ENCODE measurements around the gene IRS2.
A peak's percentile ranks its signal among the peaks of the same experiment; 100 is the strongest.
"Not testable (repeated sequence)": the region's sequence is repeated elsewhere in the genome, so short reads cannot be mapped to it uniquely, and the experiment has no call there.

The IRS2 gene

GRCh38 chr13:109786457-109787134, at the start of gene IRS2:
Gene IRS2 (minus strand): TSS chr13:109786583. CDS start chr13:109786053, 530 bp downstream.
- DNase-seq, result peak; percentile 94

GRCh38 chr13:109834973-109835720, 48.8 kb upstream of the IRS2 start:
- no peak for DNase-seq

- DNase-seq, result no peak
These were observed 47.6 kb upstream of the IRS2 start for GRCh38 chr13:109833940-109834339.

GRCh38 chr13:109833071-109833470, 46.7 kb upstream of the IRS2 start:
- no peak for DNase-seq

GRCh38 chr13:109828591-109829316, 42.4 kb upstream of the IRS2 start:
- not testable (repeated sequence) for DNase-seq

- not testable (repeated sequence) for DNase-seq
These were observed 36.8 kb upstream of the IRS2 start for GRCh38 chr13:109823201-109823600.

GRCh38 chr13:109821103-109821502, 34.7 kb upstream of the IRS2 start:
- DNase-seq, result no peak

- DNase-seq, result no peak
These were observed 33.5 kb upstream of the IRS2 start for GRCh38 chr13:109819874-109820273.

- no peak for DNase-seq
These were observed 32.5 kb upstream of the IRS2 start for GRCh38 chr13:109818886-109819285.

GRCh38 chr13:109817591-109818535, 31.5 kb upstream of the IRS2 start:
- no peak for DNase-seq

GRCh38 chr13:109816808-109817203, 30.4 kb upstream of the IRS2 start:
- no peak for DNase-seq

- DNase-seq, result no peak
These were observed 29.9 kb upstream of the IRS2 start for GRCh38 chr13:109816112-109816807.

- no peak for DNase-seq
These were observed 29.3 kb upstream of the IRS2 start for GRCh38 chr13:109815651-109816050.

GRCh38 chr13:109813663-109814062, 27.3 kb upstream of the IRS2 start:
- no peak for DNase-seq

- no peak for DNase-seq
These were observed 26.0 kb upstream of the IRS2 start for GRCh38 chr13:109812382-109812781.

- no peak for DNase-seq
These were observed 24.6 kb upstream of the IRS2 start for GRCh38 chr13:109810761-109811510.

- DNase-seq, result no peak
These were observed 23.0 kb upstream of the IRS2 start for GRCh38 chr13:109809216-109809932.

GRCh38 chr13:109807345-109807744, 21.0 kb upstream of the IRS2 start:
- no peak for DNase-seq

- no peak for DNase-seq
These were observed 18.3 kb upstream of the IRS2 start for GRCh38 chr13:109804654-109805053.

- no peak for DNase-seq
These were observed 17.4 kb upstream of the IRS2 start for GRCh38 chr13:109803825-109804224.

Measured in CD4-positive, alpha-beta T cell treated with Interleukin-12 subunit alpha and Interleukin-12 subunit beta, for 1 hour (primary cell).